ENCODE data around the gene EVC.

Gene EVC

GRCh38 chr4:5710961-5711478 is at the start of gene EVC:
TSS of gene EVC (plus strand) at chr4:5711201. CDS start at chr4:5711381, 180 bp downstream.
- no peak for DNase-seq

- no peak for DNase-seq
These were observed 49.8 kb upstream of the EVC start for GRCh38 chr4:5661237-5661636.

GRCh38 chr4:5662555-5662954 is 48.4 kb upstream of the EVC start:
- no peak for DNase-seq

- DNase-seq = no peak
These were observed 46.2 kb upstream of the EVC start for GRCh38 chr4:5664778-5665177.

GRCh38 chr4:5666741-5667140 is 44.3 kb upstream of the EVC start:
- DNase-seq = no peak

GRCh38 chr4:5676763-5677162 is 34.2 kb upstream of the EVC start:
- DNase-seq = no peak

GRCh38 chr4:5678977-5679376 is 32.0 kb upstream of the EVC start:
- DNase-seq = no peak

- no peak for DNase-seq
These were observed 27.4 kb upstream of the EVC start for GRCh38 chr4:5683566-5683965.

- no peak for DNase-seq
These were observed 25.7 kb upstream of the EVC start for GRCh38 chr4:5685296-5685695.

GRCh38 chr4:5686338-5686737 is 24.7 kb upstream of the EVC start:
- no peak for DNase-seq

- no peak for DNase-seq
These were observed 21.9 kb upstream of the EVC start for GRCh38 chr4:5689065-5689464.

- DNase-seq = no peak
These were observed 19.4 kb upstream of the EVC start for GRCh38 chr4:5691491-5692132.

- no peak for DNase-seq
These were observed 17.1 kb upstream of the EVC start for GRCh38 chr4:5693871-5694270.

GRCh38 chr4:5696341-5696740 is 14.7 kb upstream of the EVC start:
- no peak for DNase-seq

- DNase-seq = no peak
These were observed 10.5 kb upstream of the EVC start for GRCh38 chr4:5700459-5700858.

GRCh38 chr4:5701971-5702370 is 9.0 kb upstream of the EVC start:
- no peak for DNase-seq

GRCh38 chr4:5703831-5704230 is 7.2 kb upstream of the EVC start:
- no peak for DNase-seq

- no peak for DNase-seq
These were observed 6.7 kb upstream of the EVC start for GRCh38 chr4:5704276-5704675.

GRCh38 chr4:5705647-5706320 is 5.2 kb upstream of the EVC start:
- DNase-seq = no peak

- DNase-seq = no peak
These were observed 4.3 kb upstream of the EVC start for GRCh38 chr4:5706486-5707290.

- DNase-seq = no peak
These were observed 3.6 kb upstream of the EVC start for GRCh38 chr4:5707366-5707765.

GRCh38 chr4:5707778-5708448 is 3.1 kb upstream of the EVC start:
- no peak for DNase-seq

All from CD4-positive, alpha-beta T cell treated with Interleukin-4 for 4 hours (primary cell).